Measurements from ENCODE around the gene CAMK2A.
A peak's percentile ranks its signal among the peaks of the same experiment; 100 is the strongest.

Gene CAMK2A

DNA sequence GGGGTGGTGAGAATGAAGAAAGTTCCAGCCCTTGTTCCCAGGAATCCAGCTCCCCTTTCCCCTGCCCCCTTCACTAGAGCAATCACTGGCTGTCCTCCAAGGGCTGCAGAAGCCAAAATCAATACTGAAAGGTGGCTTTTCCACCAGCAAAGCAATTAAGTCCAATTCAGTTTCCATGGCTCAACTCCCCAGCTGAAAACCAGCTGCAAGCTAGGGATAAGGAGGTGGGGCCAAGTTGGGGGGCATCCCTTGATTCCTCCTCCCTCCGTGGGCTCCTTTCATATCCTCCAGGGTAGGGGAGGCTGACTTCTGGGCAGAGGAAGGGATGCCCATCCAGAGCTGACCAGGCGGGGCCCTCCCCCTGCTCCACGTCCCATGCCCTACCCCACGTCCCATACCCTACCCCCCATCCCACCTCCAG is 22.7 kb downstream of the CAMK2A start:
- Mint-ChIP-seq H3K36me3 (no peaks in the 10 kb centered on the region), H3K27me3 (peaks cover 0 to 3% of the 10 kb centered on the region in 2 donors), H3K27ac (no peak overlapping the region), H3K4me1 (no peaks in the 10 kb centered on the region), H3K4me3 (no peak overlapping the region), H3K9me3 (no peaks in the 10 kb centered on the region)
- DNase-seq (no peak), ATAC-seq (replicated peaks) (no peak)

DNA sequence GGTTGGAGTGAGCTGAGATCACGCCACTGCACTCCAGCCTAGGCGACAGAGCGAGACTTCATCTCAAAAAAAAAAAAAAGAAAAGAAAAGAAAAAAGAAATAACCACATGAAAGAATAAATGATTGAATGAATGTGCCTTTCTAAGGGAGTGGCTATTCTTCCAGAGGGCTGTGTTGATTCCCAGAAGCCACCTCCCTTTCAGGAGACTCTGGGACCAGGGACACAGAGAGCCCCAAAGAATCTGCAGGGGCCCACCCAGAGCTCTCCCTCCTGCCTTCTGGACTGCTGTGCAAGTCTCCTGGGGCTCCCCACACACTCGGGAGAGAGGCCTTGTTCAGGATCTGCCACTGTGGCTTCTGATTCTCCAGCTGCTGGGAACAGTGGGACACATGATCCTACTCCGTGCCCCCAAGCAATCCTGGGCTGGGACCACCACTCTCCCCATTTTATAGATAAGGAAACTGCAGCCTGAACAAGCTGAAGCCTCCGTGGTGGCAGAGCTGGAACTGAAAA is 23.6 kb downstream of the CAMK2A start:
- no peaks in the 10 kb centered on the region for H3K27me3 Mint-ChIP-seq
- H3K4me1 Mint-ChIP-seq = no peaks in the 10 kb centered on the region
- no peak overlapping the region for H3K4me3 Mint-ChIP-seq
- no peaks in the 10 kb centered on the region for H3K9me3 Mint-ChIP-seq
- ATAC-seq (replicated peaks) (no peak), DNase-seq (no peak)
- no peaks in the 10 kb centered on the region for H3K36me3 Mint-ChIP-seq
- H3K27ac Mint-ChIP-seq = no peak overlapping the region

DNA sequence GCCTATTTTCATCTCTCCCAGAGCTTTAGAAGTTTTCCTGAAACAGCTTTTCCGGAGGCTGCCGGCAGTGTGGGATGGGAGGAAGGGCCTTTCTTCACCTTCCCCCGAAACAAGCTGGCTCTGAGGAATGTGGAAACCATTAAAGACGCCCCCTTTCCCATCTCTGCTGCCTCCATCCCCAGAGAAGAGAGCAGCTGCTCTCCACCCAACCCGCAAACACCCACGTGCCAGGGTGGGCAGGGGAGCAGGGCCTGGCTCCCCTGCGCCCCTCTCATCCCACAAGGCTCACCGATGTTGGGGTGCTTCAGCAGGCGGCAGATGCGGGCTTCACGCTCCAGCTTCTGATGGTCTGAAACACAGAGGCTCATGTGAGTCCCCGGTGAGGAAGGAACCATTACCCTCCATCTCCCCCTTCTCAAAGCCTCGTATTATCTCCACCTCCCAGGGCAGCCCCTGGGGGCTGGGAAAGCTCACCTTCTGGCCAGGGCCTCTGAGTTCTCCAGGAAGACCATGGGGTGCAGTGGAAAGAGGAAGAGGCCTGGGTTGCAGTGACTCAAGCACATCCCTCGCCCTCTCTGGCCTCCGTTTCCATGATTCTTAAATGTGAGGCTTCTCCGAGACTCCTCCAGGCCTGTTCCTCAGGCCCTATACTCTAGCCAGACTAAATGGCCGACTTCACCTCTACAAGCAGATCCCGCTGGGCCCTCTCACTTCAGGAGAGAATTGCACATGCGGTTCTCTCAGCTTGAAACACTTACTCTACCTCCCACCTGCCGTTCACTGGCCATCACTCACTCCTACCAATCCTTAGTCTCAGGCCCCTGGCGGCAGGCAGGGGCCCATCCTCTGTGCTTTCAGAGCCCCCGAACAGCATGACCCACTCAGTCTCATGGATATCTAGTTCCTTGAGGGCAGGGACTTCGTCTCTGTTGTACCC is 24.6 kb downstream of the CAMK2A start:
- Mint-ChIP-seq H3K9me3 (no peaks in the 10 kb centered on the region), H3K27ac (no peak overlapping the region), H3K36me3 (no peaks in the 10 kb centered on the region), H3K27me3 (no peaks in the 10 kb centered on the region), H3K4me3 (no peak overlapping the region), H3K4me1 (no peaks in the 10 kb centered on the region)
- DNase-seq (no peak), ATAC-seq (replicated peaks) (no peak)

DNA sequence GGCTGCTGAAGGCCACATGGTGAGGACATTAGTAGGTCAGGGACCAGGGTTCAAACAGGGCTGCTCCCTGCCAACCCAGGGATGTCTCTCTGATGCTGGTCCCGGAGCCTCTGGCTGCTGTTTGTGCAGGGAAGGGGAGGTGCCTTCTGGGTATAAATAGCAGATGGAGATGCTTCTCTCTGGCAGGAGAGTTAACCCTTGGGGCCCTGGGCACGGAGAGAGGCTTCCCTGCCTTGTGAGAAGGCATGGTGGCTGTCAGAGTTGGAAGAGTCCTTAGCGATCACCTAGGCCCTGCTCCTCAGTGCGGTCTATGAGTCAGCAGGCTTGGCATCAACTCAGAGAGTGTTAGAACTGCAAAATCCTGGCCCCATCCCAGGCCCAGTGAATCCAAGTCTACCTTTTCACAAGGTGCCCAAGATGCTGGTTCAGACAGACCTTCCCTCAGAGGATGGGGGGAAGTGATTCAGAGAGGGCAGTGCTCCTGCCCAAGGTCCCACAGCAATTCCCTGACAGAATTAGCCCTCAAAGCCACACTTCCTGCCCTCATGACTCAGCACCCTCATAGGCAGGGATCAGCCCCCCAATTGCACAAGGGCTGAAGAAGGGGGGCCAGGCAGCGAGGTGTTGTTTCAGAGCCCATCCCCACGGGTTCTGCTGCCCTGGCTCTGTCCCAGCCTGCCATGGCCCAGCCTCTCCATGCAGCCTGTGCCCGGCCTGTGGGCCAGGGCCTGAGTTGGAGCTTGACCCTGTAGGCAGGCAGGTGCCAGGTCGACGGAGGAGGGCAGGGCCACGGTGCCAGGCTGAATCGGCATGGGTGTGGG is 25.6 kb downstream of the CAMK2A start:
- Mint-ChIP-seq H3K4me1 (no peaks in the 10 kb centered on the region), H3K9me3 (no peaks in the 10 kb centered on the region), H3K4me3 (no peak overlapping the region), H3K27me3 (no peaks in the 10 kb centered on the region), H3K36me3 (no peaks in the 10 kb centered on the region), H3K27ac (no peak overlapping the region)
- ATAC-seq (replicated peaks) (no peak), DNase-seq (no peak)

DNA sequence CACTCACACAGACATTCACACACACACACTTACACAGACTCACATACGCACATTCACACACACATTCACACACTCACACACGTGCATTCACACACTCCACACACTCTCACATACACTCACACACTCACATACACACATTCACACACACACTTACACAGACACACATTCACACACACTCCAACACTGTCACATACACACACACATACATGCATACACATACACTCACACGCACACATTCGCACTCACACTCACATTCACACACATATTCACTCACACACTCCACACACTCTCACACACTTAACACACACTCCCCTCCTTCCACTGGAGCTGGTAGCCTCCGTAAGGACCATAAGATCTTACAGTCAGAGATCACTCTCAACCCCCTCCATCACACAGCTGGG is 26.2 kb downstream of the CAMK2A start:
- DNase-seq = no peak
- H3K4me3 Mint-ChIP-seq = no peak overlapping the region
- H3K4me1 Mint-ChIP-seq = no peaks in the 10 kb centered on the region
- no peak overlapping the region for H3K27ac Mint-ChIP-seq
- no peaks in the 10 kb centered on the region for H3K36me3 Mint-ChIP-seq
- ATAC-seq (replicated peaks) = no peak
- H3K9me3 Mint-ChIP-seq = no peaks in the 10 kb centered on the region
- H3K27me3 Mint-ChIP-seq = no peaks in the 10 kb centered on the region

DNA sequence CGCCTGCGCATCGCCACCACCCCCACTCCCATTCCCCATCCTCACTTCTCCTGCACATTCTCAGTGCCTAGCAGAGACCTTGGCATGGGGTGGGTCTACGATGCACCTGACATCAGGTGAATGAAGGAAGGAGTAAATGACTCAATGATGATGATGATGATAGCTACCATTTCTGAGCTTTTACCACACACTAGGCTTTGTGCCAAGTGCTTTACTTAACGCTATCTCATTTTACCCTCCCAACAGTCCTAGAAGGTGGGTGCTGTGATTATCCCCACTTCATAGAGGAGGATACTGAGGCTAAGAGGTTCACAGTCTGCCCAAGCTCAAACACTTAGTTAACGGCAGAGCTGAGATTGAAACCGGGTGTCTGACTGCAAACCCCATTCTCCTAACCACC is 27.1 kb downstream of the CAMK2A start:
- Mint-ChIP-seq H3K27me3 (no peaks in the 10 kb centered on the region), H3K9me3 (no peaks in the 10 kb centered on the region), H3K4me3 (no peak overlapping the region), H3K4me1 (no peaks in the 10 kb centered on the region), H3K36me3 (no peaks in the 10 kb centered on the region), H3K27ac (no peak overlapping the region)
- ATAC-seq (replicated peaks) (no peak), DNase-seq (no peak)

DNA sequence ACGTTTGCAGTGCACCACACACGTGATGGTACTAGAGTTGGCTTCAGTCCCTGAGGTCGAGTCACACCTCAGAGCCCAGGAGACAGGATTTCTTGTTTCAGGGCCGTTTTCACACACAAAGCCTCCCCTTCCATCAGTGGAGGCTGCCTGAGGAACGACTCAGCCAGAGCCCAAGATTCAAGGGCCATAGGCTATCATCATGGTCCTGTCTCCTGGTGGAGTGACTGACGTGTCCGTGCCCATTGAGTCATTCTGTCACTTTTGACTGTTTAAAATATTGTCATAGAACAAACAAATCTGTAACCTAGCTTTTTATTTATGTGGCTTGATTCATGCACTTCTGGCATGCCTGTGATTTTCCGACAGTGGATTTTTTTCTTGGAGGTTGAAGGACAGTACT is 28.3 kb downstream of the CAMK2A start:
- ATAC-seq (replicated peaks) (no peak), DNase-seq (no peak)
- H3K4me1 Mint-ChIP-seq = no peaks in the 10 kb centered on the region
- no peaks in the 10 kb centered on the region for H3K9me3 Mint-ChIP-seq
- no peak overlapping the region for H3K4me3 Mint-ChIP-seq
- no peak overlapping the region for H3K27ac Mint-ChIP-seq
- H3K36me3 Mint-ChIP-seq = no peaks in the 10 kb centered on the region
- H3K27me3 Mint-ChIP-seq = no peaks in the 10 kb centered on the region

DNA sequence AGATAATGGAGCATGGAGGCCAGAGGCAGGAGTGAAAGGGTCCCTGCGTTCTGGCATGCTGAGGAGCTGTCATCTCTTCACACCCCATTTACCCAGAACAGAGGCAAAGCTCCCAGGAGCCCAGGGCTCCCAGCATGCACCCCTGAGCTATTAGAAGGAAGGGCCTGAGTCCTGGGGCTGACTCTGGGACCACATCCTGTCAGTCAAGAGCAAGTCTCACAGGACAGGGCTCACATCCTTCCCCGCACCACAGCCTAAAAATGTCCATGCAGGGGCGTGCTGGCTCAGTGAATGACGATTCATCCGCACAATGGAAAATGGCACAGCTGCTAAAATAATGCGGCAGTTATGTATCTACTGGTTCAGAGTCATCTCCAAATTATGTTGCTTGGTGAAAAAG is 31.4 kb downstream of the CAMK2A start:
- DNase-seq = no peak
- peak; percentile 78 to 84 for ATAC-seq (replicated peaks)
- no peaks in the 10 kb centered on the region for H3K36me3 Mint-ChIP-seq
- H3K27me3 Mint-ChIP-seq = no peaks in the 10 kb centered on the region
- no peaks in the 10 kb centered on the region for H3K4me1 Mint-ChIP-seq
- no peak overlapping the region for H3K4me3 Mint-ChIP-seq
- no peak overlapping the region for H3K27ac Mint-ChIP-seq
- H3K9me3 Mint-ChIP-seq = no peaks in the 10 kb centered on the region

DNA sequence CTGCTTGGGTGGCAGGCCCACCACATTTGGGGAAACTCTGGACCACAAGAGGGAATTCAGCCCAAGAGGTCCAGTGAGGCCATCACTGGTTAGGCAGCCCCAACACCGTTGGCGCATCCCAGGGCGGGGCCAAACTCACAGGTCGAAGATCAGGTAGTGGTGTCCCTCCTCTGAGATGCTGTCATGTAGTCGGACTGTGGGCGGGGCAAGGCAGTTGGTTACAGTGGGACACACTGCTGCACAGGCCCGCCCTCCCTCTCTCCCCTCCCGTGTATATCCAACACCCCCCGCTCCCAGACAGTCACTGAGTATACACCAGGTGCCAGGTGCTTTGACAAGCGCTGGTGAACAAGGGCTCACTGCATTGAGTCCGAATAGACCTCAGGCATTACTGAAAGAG is 32.1 kb downstream of the CAMK2A start:
- no peaks in the 10 kb centered on the region for H3K27me3 Mint-ChIP-seq
- no peak for ATAC-seq (replicated peaks)
- no peaks in the 10 kb centered on the region for H3K9me3 Mint-ChIP-seq
- H3K4me3 Mint-ChIP-seq = no peak overlapping the region
- no peak overlapping the region for H3K27ac Mint-ChIP-seq
- H3K36me3 Mint-ChIP-seq = no peaks in the 10 kb centered on the region
- H3K4me1 Mint-ChIP-seq = no peaks in the 10 kb centered on the region
- DNase-seq = no peak

DNA sequence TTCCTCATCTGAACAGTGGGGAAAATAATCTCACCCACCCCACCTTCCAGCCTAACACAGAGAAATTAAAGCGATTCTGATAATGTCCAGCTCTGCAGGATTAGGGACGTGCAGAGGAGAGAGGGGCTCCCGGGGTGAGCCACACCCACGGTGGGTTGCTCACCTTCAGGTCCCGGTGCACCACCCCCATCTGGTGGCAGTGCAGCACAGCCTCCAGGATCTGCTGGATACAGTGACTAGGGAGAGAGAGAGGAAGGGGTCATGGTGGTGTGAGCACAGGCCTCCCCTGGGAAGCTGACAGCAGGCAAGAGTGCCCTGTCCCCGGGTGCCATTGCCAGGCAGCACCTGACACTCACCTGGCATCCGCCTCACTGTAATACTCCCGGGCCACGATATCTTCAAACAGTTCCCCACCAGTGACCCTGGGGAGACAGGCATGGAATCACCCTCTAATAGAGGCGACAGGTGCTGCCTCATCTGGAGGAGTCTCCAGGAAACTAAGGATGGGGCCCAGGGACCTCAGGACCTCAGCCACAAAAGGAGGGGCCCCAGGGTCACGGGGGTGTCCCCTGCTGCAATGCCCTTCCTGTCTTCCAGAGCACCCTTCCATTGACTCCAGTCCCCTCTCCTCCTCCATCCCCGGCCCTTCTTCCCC is 33.0 kb downstream of the CAMK2A start:
- H3K36me3 Mint-ChIP-seq = no peaks in the 10 kb centered on the region
- H3K4me3 Mint-ChIP-seq = no peak overlapping the region
- DNase-seq = no peak
- no peaks in the 10 kb centered on the region for H3K27me3 Mint-ChIP-seq
- H3K9me3 Mint-ChIP-seq = no peaks in the 10 kb centered on the region
- no peaks in the 10 kb centered on the region for H3K4me1 Mint-ChIP-seq
- ATAC-seq (replicated peaks) = no peak
- H3K27ac Mint-ChIP-seq = no peak overlapping the region

DNA sequence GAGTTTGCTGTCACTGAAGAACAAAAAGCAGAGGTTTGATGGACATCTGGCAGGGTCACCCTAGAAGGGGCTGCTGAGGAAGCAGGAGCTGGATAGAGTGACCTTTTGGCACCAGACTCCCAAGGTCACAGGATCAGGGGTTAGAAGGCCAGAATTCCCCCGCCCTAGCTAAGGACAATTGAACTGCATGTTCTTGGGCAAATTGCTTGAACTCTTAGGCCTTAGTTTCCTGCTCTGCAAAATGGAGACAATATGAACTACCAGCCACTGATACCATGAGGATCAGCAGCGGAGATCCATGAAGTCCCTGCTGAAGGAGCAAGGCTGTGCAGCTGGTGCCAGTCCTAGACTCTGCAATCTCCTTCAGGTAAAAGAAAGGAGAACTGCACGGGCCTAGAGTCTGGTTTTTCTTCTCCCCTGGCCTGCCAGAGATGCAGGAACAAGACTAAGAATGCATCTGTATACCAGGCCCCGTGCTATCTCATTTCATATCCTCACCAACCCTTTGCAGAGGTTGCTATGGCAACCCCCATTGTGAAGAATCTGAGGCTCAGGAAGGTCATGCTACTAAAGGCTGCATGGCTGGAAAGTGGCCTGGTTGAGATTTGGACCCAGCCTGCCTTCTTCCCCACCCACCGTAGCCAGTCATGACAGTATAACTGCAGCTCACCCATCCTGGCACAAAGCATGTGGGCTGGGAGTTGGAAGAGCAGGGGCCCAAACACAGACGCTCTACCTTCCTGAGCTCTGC is 33.7 kb downstream of the CAMK2A start:
- no peaks in the 10 kb centered on the region for H3K36me3 Mint-ChIP-seq
- no peak overlapping the region for H3K27ac Mint-ChIP-seq
- no peaks in the 10 kb centered on the region for H3K9me3 Mint-ChIP-seq
- H3K4me1 Mint-ChIP-seq = no peaks in the 10 kb centered on the region
- ATAC-seq (replicated peaks) (no peak), DNase-seq (no peak)
- no peaks in the 10 kb centered on the region for H3K27me3 Mint-ChIP-seq
- H3K4me3 Mint-ChIP-seq = no peak overlapping the region

DNA sequence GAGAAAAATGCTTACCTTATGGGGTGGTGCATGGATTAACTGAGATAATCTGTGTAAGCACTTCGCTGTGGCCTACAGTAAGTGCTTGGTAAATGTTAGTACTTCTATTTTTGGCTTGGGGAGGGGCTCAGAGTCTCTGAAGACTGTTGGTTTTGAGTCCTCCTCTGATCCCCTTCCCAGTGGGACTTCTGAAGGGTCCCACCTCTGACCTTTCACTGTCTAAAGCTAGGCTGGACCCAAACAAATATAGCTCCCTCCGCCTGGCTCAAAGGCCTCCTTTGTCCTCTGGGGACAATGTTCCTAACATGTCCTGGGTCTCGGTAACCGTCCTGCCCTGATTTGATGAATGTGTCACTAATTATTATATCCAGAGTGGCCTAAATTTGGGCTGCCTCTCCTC is 34.8 kb downstream of the CAMK2A start:
- no peak for ATAC-seq (replicated peaks)
- no peaks in the 10 kb centered on the region for H3K4me1 Mint-ChIP-seq
- no peaks in the 10 kb centered on the region for H3K36me3 Mint-ChIP-seq
- H3K9me3 Mint-ChIP-seq = no peaks in the 10 kb centered on the region
- H3K27me3 Mint-ChIP-seq = peaks cover 4% of the 10 kb centered on the region in 2 donors
- H3K4me3 Mint-ChIP-seq = no peak overlapping the region
- DNase-seq = no peak
- no peak overlapping the region for H3K27ac Mint-ChIP-seq

DNA sequence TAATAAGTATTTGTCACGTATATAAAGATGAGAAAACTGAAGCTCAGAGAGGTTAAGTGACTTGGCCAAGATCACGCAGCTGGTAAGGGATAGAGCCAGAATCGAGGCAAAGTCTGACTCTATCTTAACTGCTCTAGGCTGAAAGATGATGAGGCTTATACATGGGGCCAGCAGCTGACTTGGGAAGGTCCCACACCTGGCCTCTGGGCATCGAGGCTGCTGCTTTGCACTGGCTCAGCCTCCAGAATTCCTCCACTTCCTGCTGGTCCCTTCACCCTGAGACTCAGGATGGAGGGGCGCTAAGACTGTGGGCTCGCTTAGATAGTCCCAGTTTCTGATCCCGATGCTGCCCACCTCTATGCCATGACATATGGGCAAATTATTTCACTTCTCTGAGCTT is 35.2 kb downstream of the CAMK2A start:
- Mint-ChIP-seq H3K36me3 (no peaks in the 10 kb centered on the region), H3K27ac (no peak overlapping the region)
- ATAC-seq (replicated peaks) = no peak

More for the DNA sequence above, 35.2 kb downstream of the CAMK2A start:
- peaks cover 6 to 8% of the 10 kb centered on the region in 2 donors for H3K27me3 Mint-ChIP-seq
- DNase-seq = no peak
- no peaks in the 10 kb centered on the region for H3K9me3 Mint-ChIP-seq
- no peaks in the 10 kb centered on the region for H3K4me1 Mint-ChIP-seq
- H3K4me3 Mint-ChIP-seq = no peak overlapping the region
